Activated T-cell treated with anti-CD3 and anti-CD28 coated beads, Interleukin-2, amount 50 U/mL, for 48 hours (primary cell): ENCODE measurements around the gene TOM1L2.

Experiments
- DNase-seq, 2 experiments: peaks; one replicate each; pipeline ENCODE4 v3.0.0-alpha.2; 2020

The TOM1L2 gene

DNA sequence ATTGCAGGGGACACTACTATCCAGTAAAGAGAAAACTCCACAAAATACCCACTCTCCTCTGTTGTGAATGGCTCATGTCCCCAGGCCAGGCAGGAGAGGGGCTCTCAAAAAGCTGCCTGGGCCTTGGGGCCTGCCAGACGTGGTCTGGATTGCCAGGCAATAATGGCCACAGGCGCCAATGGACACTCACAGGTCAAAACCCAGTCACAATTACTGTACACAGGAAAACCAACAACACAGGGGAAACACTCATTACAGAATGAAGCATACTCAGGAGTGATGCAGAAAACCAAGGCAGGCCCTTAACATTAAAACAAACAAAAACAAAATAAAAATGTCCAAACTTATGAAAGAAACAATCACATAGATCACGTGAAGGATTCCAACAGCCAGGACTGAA lies 100.3 kb downstream of the TOM1L2 start:
- no peak for DNase-seq

DNA sequence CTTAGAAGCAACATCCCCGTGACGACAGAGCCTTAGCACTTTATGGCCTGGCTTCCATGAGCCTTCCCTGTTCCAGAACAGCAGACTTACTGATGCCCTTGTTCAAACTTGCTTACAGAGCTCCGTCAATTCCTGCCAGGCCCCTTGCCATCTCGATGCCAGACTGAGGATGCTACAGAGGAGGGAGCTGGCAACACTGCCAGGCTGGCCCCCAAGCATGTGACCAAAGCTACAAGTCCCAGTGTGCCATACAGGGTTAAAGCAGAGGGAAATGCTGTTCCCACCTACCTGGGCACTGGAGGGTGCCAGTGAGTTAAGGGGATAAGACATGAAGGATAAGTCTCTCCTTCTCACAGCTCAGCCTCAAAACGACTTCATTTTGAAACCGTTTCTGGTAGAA lies 102.0 kb downstream of the TOM1L2 start:
- DNase-seq: no peak

GRCh38 chr17:17868641-17869522 lies 103.3 kb downstream of the TOM1L2 start:
- no peak for DNase-seq

DNA sequence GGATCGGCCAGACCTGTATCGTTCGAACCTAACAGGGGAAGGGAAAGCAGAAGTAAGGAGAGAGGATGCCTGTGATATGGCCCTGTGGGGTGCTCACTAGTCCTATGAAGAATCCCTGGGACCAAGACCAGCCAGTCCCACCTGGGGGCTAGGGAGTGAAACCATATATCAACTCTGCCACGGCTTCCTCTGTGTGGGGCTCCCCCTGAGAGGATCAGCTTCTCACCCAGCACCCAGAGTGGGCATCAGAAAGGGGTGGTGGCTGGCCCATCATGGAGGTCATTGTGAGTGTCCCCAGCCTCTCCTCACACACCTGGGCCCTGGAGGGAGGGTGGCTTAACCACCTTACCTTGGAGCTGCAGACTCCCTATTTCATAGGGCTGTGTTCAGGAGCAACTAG lies 105.3 kb downstream of the TOM1L2 start:
- no peak for DNase-seq

DNA sequence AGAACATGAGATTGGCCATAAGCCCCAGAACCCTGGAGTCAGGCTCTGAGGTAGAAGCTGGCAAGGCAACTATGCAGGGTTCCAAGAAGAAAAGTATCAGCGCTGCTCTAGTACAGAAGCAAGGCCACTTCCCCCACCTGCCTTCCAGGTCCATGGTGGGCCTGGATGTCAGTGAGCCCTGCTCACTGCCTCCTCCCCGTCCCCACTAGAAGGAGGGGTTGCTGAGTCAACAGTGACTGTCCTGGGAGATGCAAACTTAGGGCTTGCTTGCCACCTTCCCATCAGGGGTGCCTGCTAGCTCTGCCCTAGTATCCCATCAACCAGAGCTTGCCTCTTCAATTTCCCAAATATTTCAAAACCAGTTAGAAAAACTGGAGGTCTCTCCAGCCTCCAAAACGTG lies 105.8 kb downstream of the TOM1L2 start:
- DNase-seq: no peak

DNA sequence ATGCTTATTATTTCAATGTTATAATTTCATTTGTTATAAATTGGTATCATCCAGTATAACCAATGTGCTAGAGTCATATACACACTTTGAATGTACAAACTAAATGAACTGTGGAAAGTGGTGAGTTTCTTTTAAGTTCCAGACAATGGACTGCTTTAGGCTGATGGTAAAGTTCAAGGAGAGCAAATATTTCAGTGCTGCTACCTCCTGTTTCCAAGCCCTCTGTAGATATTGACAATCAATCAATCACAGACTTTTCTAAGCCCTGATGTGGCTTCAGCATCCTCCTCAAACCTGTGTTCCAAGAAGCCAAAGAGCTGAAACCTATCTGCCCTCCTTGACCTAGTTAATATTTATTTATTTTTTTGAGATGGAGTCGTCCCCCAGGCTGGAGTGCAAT lies 107.2 kb downstream of the TOM1L2 start:
- no peak for DNase-seq

DNA sequence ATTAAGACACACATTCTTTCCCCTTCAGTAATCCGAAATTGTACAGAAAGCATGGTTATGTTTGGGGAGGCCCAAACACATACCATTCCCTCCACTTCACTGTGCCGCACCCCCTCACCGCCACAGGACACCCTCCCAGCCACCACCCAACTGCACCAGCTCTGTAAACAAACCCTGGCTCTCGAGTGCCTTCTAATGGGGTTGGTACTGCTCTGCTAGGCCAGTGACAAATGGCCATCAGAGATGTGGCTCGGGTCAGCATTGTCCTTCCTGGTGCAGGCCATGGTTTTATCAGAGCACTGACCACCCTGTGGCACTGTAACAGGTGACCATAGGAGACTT lies 111.5 kb downstream of the TOM1L2 start:
- DNase-seq: no peak

- DNase-seq: peak; percentile 80 to 82
These were observed 112.1 kb downstream of the TOM1L2 start for GRCh38 chr17:17859909-17860765.

GRCh38 chr17:17857496-17857895 lies 114.7 kb downstream of the TOM1L2 start:
- no peak for DNase-seq

DNA sequence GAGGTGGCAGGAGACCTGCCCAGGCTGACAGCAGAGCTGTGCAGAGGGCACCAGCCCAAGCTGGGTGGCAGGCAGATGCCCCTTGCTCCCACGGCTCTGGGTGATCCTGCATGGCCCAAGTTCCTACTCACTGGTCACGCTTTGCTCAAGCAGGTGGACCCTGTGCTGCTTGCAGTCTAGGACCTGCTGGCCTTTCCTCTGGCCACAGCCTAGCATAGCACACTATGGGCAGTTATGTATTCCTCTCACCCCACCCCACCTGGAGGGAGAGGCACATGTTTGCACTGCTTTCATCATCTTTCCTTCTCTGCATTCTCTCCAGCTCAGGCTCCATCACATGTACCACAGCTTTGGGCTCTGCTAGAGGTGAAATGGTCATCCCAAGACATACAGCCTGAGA lies 115.8 kb downstream of the TOM1L2 start:
- DNase-seq: no peak

DNA sequence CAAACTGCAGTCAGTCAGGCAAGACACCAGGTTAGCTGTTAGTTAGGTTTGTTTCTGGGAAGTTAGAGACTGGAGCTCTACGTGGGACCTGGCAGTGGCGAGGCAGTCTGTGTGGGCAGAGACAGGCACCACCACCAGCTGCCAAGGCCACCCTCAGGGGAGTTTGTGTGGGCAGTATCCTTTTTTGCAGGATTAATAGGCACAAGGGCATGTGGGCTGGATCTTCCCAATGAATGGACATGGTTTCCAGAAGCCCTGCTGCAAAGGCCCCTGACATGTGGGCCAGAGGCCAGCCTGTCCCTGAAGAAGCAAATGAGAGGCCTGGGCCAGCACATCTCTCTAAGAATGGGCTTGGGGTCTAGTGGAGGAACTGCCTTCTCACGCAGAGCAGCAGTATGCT lies 116.2 kb downstream of the TOM1L2 start:
- no peak for DNase-seq

GRCh38 chr17:17853811-17854447 lies 118.3 kb downstream of the TOM1L2 start:
- peak in 1 of 2 experiments; percentile 70 for DNase-seq

GRCh38 chr17:17852930-17853329 lies 119.3 kb downstream of the TOM1L2 start:
- no peak for DNase-seq

DNA sequence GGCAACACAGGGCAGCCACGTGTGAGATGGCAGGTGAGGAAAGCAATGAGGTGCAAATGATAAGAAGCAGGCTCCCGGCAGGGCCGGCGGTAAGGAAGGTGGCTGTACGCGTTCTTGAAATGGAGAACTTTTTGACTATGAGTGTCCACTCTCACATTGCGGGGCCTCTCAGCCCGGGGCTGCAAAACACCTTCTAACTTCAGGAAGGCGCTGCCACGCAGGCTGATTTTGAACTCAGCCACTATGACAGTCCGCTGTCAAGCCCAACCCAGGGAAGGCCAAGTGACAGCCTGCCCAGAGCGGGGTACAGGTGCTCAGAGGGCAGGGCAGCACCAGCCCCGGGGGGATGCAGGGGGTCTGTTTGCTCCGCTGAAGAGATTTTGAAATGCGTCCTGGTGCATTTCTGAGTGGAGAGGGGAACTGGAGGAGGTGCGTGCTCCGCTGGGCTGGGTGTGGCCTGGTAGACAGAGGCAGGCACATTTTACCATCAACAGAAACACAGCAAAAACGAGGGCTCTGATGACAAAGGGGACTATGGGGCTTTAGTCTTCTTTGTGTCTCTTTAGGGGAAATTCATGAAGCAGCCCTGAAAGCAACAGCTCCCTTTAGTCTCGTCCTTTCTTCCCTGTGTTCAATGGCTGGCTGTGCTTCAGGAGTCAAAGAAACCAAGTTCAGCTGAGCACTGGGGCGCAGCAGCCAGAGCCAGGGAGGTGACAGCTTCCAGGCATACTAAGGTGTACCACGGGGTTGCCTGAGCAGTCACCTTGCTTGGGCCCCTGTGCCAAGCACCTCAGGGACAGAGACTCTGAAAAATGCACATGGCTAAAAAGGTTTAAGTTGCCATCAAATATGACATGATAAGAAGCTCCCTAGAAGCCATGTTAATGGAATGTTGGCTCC lies 120.8 kb downstream of the TOM1L2 start:
- DNase-seq: no peak

GRCh38 chr17:17849845-17850373 lies 122.3 kb downstream of the TOM1L2 start:
- DNase-seq: peak; percentile 83

DNA sequence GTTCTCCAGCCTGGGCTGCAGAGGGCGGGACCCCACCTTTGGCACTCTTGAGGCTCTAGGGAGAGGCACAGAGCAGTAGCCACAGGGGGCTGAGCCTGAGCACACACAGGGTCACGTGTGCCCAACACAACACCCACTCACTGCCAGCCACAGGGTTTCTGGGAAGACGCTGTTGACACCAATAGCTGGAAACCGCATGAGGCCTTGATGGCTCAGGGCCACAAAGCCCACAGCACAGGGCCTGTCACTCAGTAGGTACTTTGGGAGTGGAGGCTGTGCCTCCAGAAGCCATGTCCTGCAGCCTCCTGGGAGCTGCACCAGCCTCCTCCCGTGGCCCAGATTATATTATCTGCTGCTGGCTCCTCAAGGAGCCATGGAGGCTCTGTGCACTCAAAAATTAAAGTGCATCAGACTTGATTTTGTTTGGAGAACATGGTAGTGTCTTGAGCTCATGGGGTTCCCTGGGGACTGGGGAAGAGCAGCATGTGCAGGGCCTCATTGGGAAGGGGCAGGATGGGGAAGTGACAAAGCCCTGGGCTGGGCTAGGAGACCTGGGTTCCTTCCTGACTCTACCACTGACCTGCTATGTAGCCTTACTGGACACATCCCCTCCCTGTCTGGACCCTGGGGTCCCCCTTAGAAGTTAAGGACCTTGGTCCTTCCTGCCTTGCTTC lies 122.9 kb downstream of the TOM1L2 start:
- peak; percentile 89 to 92 for DNase-seq

- DNase-seq: no peak
These were observed 123.7 kb downstream of the TOM1L2 start for GRCh38 chr17:17848311-17849082.

- DNase-seq: no peak
These were observed 124.5 kb downstream of the TOM1L2 start for GRCh38 chr17:17847726-17848125.

DNA sequence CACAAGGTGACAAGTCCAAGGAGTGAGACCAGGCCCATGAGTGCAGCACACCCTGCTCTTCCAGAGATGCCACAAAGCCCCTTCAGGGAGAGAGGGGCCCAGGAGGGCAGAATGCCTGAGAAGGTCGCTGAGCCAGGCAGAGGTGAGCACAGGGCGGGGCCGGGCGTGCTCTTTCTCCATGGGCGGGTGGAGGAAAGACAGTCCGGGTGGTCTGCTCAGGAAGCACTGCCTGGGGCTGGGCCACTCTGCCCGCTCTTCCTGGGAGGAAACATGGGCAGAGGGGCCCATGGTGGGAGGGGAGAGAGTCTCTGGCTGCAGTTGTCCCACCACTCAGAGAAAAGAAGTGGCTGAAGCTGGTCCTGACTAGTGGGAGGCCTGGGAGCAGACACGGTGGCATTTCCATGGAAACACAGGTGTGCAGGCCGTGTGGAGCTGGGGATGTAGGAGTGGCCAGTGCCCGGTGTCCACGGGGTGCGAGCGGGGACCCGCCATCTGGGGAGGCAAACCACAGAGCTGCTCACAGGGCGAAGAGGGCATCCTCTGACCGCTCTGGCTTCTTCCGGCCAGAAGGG lies 125.0 kb downstream of the TOM1L2 start:
- DNase-seq: no peak

DNA sequence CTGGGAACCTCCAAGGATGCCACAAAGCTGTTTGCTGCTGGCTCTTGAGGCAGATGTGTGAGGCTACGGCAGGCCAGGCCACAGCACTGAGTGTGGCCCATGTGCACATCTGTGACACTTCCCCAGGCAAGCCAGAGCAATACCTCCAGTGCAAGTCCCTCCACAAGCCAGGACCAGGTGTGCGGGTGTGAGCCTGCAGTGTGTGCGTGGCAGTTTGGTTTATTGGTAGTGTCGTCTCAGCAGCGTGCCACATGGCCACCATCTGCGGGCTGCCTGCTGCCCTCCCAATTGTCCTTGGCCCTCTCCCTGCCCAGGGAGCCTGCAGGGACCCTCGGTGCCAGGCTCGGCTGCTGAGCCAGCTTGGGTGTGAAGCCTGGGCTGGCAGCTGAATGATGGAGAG lies 125.6 kb downstream of the TOM1L2 start:
- DNase-seq: no peak
